GM18508 (cell line): Measurements from ENCODE around the gene FAXC.

Source experiments
- ATAC-seq: cut with Tn5 transposase; IDR thresholded peaks from one replicate; pipeline ENCODE4 v1.9.1; 2021; ENCODE audit warnings: moderate number of reproducible peaks; ENCODE audit not compliant: insufficient read depth, unreplicated experiment

FAXC gene

GRCh38 chr6:99349171-99350141, at the start of gene FAXC:
Gene FAXC, minus strand, starts transcription at chr6:99349674. Its CDS starts 302 bp downstream, at chr6:99349372.
- ATAC-seq, result no peak

GRCh38 chr6:99397287-99397686, 47.8 kb upstream of the FAXC start:
- no peak for ATAC-seq

- ATAC-seq, result peak; percentile 50
These were observed 44.4 kb upstream of the FAXC start, which contains the start of gene COQ3 for GRCh38 chr6:99393698-99394531. Gene COQ3, minus strand, starts transcription at chr6:99394195. Its CDS starts 16 bp downstream, at chr6:99394179.

- peak; percentile 21 for ATAC-seq
These were observed 43.9 kb upstream of the FAXC start for GRCh38 chr6:99393366-99393697.

GRCh38 chr6:99390896-99391295, 41.4 kb upstream of the FAXC start:
- ATAC-seq, result no peak

GRCh38 chr6:99384507-99384906, 35.0 kb upstream of the FAXC start:
- no peak for ATAC-seq

GRCh38 chr6:99378636-99379035, 29.2 kb upstream of the FAXC start:
- no peak for ATAC-seq

GRCh38 chr6:99369533-99369932, 20.1 kb upstream of the FAXC start:
- ATAC-seq, result no peak

GRCh38 chr6:99366852-99367251, 17.4 kb upstream of the FAXC start:
- no peak for ATAC-seq

- peak; percentile 89 for ATAC-seq
These were observed 14.6 kb upstream of the FAXC start for GRCh38 chr6:99364026-99364425.

- no peak for ATAC-seq
These were observed 13.3 kb upstream of the FAXC start for GRCh38 chr6:99362678-99363268.

GRCh38 chr6:99359800-99360199, 10.3 kb upstream of the FAXC start:
- ATAC-seq, result no peak

- no peak for ATAC-seq
These were observed 7.2 kb upstream of the FAXC start for GRCh38 chr6:99356641-99357040.

- ATAC-seq, result no peak
These were observed 5.5 kb upstream of the FAXC start for GRCh38 chr6:99354983-99355382.

GRCh38 chr6:99353126-99353525, 3.7 kb upstream of the FAXC start:
- no peak for ATAC-seq

GRCh38 chr6:99350573-99350972, 1.1 kb upstream of the FAXC start:
- ATAC-seq, result no peak

- no peak for ATAC-seq
These were observed 945 bp downstream of the FAXC start for GRCh38 chr6:99348288-99349170.

GRCh38 chr6:99347804-99348203, 1.7 kb downstream of the FAXC start:
- no peak for ATAC-seq

GRCh38 chr6:99346595-99346994, 2.9 kb downstream of the FAXC start:
- ATAC-seq, result no peak

- no peak for ATAC-seq
These were observed 4.3 kb downstream of the FAXC start for GRCh38 chr6:99345164-99345563.
